LNCAP (cell line): ENCODE measurements around the gene IL22.

ENCODE experiments used
- TF ChIP-seq, protein P1 (sequence below): fragments of 450-650 bp; IDR thresholded peaks from 2 replicates; pipeline ENCODE4 v1.5.1; 2017; ENCODE audit warnings: mild to moderate bottlenecking

The IL22 gene, protein sequence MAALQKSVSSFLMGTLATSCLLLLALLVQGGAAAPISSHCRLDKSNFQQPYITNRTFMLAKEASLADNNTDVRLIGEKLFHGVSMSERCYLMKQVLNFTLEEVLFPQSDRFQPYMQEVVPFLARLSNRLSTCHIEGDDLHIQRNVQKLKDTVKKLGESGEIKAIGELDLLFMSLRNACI

DNA sequence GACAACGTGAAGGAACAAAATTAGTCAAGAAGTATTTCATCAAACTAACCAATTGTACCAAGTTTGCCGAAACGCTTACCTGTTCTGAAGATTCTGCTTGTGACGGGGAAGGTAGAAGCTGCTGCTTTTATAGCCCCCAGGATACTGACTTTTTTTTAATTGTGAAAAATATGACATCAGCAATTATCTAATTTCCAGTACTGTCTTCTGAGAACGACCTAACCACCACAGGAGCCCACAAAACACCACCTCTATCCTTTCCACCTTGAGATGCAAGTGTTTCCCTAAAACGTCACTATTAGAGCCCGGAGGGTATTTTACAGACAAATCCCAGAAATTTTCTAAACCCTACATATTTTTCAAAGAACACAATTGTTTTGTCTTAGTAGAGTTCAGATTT, at the start of gene IL22:
IL22 (minus strand) TSS at position 101 of the 400 bp plus-strand sequence. CDS start 156 bp downstream, outside the sequence.
- TF ChIP-seq, protein P1, sequence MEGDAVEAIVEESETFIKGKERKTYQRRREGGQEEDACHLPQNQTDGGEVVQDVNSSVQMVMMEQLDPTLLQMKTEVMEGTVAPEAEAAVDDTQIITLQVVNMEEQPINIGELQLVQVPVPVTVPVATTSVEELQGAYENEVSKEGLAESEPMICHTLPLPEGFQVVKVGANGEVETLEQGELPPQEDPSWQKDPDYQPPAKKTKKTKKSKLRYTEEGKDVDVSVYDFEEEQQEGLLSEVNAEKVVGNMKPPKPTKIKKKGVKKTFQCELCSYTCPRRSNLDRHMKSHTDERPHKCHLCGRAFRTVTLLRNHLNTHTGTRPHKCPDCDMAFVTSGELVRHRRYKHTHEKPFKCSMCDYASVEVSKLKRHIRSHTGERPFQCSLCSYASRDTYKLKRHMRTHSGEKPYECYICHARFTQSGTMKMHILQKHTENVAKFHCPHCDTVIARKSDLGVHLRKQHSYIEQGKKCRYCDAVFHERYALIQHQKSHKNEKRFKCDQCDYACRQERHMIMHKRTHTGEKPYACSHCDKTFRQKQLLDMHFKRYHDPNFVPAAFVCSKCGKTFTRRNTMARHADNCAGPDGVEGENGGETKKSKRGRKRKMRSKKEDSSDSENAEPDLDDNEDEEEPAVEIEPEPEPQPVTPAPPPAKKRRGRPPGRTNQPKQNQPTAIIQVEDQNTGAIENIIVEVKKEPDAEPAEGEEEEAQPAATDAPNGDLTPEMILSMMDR, result no peak

DNA sequence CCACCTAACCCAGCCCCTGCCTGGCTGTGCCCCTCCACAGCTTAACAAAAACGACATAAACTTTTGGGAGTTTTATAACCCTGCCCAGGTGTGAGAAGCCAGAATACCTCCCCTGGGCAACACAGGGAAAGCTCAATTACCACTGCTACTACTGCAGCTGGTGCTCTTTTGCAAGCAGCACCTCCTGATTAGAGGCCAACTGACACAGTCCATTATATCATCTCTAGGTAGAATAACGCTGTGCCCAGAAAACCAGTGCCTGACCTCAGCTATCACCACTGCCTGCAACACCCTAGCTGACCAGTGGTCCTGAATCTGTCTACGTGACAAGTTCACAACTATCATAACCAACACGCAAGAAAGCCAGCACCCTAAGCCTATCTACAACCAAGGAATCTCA, 44.5 kb upstream of the IL22 start:
- TF ChIP-seq, protein P1, result no peak

DNA sequence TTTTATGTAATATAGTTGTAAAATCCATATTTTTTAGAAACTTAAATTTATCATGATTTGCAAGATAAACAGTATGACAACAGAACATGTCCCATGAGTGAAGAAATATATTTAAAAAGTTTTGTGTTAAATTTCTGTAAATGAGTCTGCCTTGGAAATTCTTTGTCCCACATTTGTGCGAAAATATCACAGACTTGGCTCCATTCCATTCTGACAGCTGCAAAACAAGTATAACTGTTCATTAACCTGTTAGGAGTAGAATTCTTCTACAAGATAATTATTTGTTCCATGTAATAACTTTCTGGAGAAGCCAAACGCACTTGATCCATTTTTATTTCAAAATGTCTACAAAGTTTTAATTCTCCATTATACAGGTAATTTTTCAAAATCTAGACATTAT, 40.8 kb upstream of the IL22 start:
- TF ChIP-seq, protein P1, result no peak

DNA sequence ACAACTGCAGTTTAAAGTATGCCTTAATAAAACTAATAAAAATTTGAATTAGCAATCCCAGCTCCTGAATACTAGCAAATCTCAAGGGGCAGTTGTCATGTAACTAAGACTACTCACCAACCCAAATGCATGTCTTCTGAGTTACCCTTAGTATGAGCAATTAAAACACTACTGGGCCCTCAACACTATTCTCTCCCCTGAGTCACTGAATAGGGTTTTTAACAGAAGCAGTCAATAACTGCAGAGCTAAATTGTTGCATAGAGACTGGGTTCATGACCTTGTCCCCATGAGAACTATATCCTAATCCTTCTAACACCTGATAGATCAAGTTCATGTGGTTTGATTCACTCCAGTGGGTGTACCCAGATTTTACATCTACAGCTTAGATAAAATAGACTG, 39.9 kb upstream of the IL22 start:
- TF ChIP-seq, protein P1, result no peak

DNA sequence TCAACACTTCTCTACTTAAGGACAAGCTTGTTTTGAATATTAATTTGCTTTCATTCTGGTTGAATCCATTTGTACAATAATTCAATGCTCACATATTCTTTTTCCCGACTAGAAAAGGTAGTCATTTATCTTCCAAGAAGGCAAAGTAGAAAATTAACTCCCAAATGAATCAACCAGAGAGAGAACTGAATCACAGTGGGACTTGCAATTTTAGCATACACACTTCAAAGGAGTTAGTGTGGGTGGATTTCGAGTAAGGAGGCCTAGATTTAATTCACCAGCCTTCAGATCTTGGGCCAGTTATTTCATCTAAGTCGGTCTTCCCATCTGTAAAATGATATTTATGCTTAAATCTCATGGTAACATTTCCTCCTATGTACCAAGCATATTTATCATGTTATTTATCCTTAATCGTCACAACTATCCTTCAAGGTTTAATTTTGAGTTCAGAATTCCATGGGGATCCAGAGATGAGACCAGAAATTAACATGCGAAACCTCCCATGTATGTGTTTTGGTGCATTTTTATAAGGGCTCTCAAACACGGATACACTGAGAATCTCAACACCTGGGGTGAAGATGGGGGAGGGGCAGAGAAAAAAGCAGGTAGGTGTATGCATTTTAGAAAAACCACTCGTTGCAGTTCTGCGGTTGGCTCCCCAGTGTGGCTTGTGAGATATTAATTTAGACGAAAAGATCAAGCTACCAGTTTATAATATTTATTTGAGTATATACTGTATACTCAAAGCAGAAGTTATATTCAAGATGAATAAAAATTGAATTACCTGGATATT, 38.9 kb upstream of the IL22 start:
- TF ChIP-seq, protein P1, result no peak

DNA sequence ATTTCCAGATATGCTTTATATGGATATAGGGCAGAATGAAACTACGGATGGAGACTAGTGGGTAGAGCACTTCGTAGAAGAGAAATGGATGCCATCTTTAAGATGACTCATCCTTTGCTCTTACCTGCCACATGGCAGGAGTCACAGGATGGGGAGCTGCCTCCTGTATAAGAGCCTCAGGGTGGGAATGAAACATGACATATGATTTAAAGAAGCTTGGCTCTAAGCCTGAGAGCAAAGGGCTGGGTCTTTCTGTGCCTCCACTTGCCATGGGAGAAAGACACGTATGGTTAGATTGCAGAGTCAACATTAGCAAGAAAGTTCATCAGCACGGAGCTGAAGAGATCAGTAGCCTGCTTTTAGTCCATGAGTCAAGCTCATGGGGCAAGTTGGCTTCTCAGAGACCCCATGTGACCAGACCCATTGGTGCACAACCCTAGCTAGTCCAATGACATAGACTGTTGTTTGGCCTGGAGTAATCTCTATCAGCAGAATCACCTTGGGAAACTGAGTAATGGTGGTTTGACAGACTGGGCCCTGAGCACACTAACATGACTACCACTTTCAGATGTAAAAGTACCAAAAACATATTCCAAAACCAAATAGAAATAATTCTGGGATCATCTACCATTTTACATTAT, 38.1 kb upstream of the IL22 start:
- TF ChIP-seq, protein P1, result no peak

DNA sequence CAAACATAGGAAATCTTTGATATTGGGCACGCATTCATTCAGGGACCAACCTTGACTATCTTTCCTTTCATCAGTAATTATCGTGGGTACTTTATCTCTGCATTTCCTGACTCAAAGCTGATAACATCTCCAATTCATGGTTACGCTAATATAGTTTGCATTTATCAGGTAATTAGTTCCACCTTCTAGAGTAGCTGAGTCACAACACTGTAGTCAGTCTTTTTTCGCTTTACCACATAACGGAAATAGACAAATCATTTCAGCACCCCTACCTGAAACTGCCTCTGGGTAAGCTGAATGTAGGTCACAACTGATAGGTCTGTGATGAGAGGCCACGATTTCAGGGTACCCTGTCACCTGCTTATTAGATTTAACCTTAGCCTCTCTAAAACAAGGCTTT, 36.7 kb upstream of the IL22 start:
- TF ChIP-seq, protein P1, result no peak
